Heart left ventricle (tissue), 16 donors: ENCODE results near the gene ACSL4. TPM values are rescaled to one million over a fixed set of nuclear protein-coding genes. Genes with fewer than 3 reads are reported as not detected.

Experiments
- ATAC-seq, 4 donors: fragments of 200-7000 bp; cut with Tn5 transposase; one replicate each; pipeline ENCODE4 v1.9.1; 2020 to 2022; ENCODE audit warnings: moderate library complexity in 4 of 4, mild to moderate bottlenecking in 3 of 4, moderate number of reproducible peaks in 1 of 4
- DNase-seq, 5 donors: peaks; one replicate each; pipeline ENCODE4 v3.0.0-alpha.2; 2020
- H3K27ac ChIP-seq, 12 donors: fragments of 200-600 bp; sonication (generic) in 4 of 12; one replicate each; pipeline versions ENCODE4 v1.5.0 to v1.8.0; 2016 to 2022; ENCODE audit warnings: mild to moderate bottlenecking in 2 of 12
- H3K27me3 ChIP-seq, 9 donors: fragments of 200-600 bp; sonication (generic) in 2 of 9; one replicate each; pipeline versions ENCODE4 v1.5.1 to v1.8.0; 2016 to 2022; ENCODE audit warnings: mild to moderate bottlenecking in 3 of 9
- H3K36me3 ChIP-seq, 9 donors: fragments of 200-600 bp; sonication (generic) in 2 of 9; one replicate each; pipeline versions ENCODE4 v1.5.0 to v1.8.0; 2018 to 2022; ENCODE audit warnings: mild to moderate bottlenecking in 2 of 9
- H3K4me1 ChIP-seq, 12 donors: fragments of 200-600 bp; sonication (generic) in 4 of 12; one replicate each; pipeline versions ENCODE4 v1.5.0 to v1.8.0; 2016 to 2022; ENCODE audit warnings: mild to moderate bottlenecking in 3 of 12
- H3K4me3 ChIP-seq, 12 donors: fragments of 200-600 bp; sonication (generic) in 4 of 12; one replicate each; pipeline versions ENCODE4 v1.5.0 to v1.8.0; 2017 to 2022; ENCODE audit warnings: mild to moderate bottlenecking in 9 of 12, moderate library complexity in 4 of 12
- H3K9me3 ChIP-seq, 12 donors: fragments of 200-600 bp; sonication (generic) in 4 of 12; one replicate each; pipeline versions ENCODE4 v1.5.0 to v1.8.0; 2016 to 2022; ENCODE audit warnings: mild to moderate bottlenecking in 1 of 12
- POLR2A ChIP-seq, 2 donors: fragments of 450-650 bp; IDR thresholded peaks; one replicate each; pipeline ENCODE4 v1.6.1; 2017; ENCODE audit warnings: antibody characterized with exemption in 2 of 2, mild to moderate bottlenecking in 2 of 2, moderate library complexity in 2 of 2
- WGBS, 4 donors: extraction: QIAGEN DNeasy Blood & Tissue Kit in 2 of 4; methylation state at CpG; one replicate each; pipeline versions ENCODE4 v1.1.5 to v1.1.7; 2013 to 2018; 5-methylcytosine and 5-hydroxymethylcytosine counted together
- intact Hi-C, 10 donors: fragments of 100-400 bp; cut with DNase I; formaldehyde crosslinking; loops; one replicate each; pipeline versions ENCODE4 v1.11.1 to v1.14.2; 2022
- polyA plus RNA-seq, 2 donors: library from polyadenylated mRNA; stranded (reverse); fragments of 200-250 nt; gene quantifications; one replicate each; pipeline ENCODE4 v1.2.3, GENCODE V29; 2013
- total RNA-seq, 9 donors: library from RNA; depleted of rRNA in 2 of 9; stranded (reverse); fragments of >200 nt in 2 of 9; fragmentation: NEBNext Ultra II Directional in 3 of 9; extraction: Animal tissue kit (Norgen Biotek cat#: 25700) in 3 of 9; gene quantifications; one replicate each; pipeline versions ENCODE4 v1.1.0 to v1.2.4, GENCODE V29; 2016 to 2023
- TF ChIP-seq, protein P1 (sequence below), 12 donors: fragments of 200-600 bp; sonication (generic) in 4 of 12; IDR thresholded peaks; one replicate each; pipeline versions ENCODE4 v1.5.0 to v1.8.0; 2018 to 2022; ENCODE audit warnings: antibody characterized with exemption in 12 of 12, mild to moderate bottlenecking in 5 of 12
- donor health status: ischemic (EF 13 %, LVEDD 7.1; RV severe dilation, severe dysfunction).
- donor health status: healthy with polysubstance abuse.
- donor health status: DM: no; HTN: yes; CAD: no.
- donor health status: DM: no; HTN: no; CAD: no.
- donor health status: ischemic (EF 25% LVEDD 6.9; RV normal size, moderate dysfunction).
- donor health status: ischemic (EF 25% LVEDD 5.7; RV mildly dilated, moderate dysfunction).
- donor health status: healthy.
- donor health status: DM: yes; HTN: yes; CAD: no.
- donor health status: ischemic (EF 35%, LVEDD 5.7; RV mildly dilated, moderate dysfunction).
- donor health status: nonischemic (EF 11% LVEDD 7.7; RV severe dilation, severe dysfunction).
- donor health status: DM: yes; HTN: yes; CAD: no.
- donor health status: PGD.
- donor health status: ischemic (EF 29% LVEDD 5.4; RV normal size, mild dysfunction).
- donor health status: nonischemic (EF 23%, LVEDD 6.1; RV moderate dilation, normal function).

The ACSL4 gene
- total and polyA plus RNA-seq, 11 donors = 11.7 to 68.7 (median 54.9) TPM

DNA sequence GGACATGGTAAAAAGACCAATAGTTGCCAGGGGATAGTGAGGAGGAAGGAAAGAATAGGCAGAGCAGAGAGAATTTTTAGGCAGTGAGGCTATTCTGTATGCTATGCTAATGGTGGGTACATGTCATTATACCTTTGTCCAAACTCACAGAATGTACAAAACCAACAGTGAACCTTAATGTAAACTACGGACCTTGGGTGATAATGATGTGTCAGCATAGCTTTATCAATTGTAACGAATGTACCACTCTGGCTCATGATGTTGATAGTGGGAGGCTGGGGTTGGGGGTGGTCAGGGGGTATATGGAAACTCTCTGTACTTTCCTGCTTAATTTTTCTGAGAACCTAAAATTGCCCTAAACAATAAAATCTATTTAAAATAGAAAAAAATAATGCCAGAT lies 37.7 kb upstream of the ACSL4 start:
- Histone ChIP-seq H3K27me3 (peaks cover 0 to 7% (median 0%) of the 10 kb centered on the region in 9 donors), H3K27ac (no peak overlapping the region), H3K9me3 (peaks cover 0 to 20% (median 0%) of the 10 kb centered on the region in 12 donors), H3K4me1 (no peaks in the 10 kb centered on the region), H3K4me3 (no peak overlapping the region), H3K36me3 (no peaks in the 10 kb centered on the region)
- no peak for ATAC-seq
- no peak for TF ChIP-seq POLR2A (IDR thresholded peaks at IDR 0.05)
- TF ChIP-seq, protein P1, sequence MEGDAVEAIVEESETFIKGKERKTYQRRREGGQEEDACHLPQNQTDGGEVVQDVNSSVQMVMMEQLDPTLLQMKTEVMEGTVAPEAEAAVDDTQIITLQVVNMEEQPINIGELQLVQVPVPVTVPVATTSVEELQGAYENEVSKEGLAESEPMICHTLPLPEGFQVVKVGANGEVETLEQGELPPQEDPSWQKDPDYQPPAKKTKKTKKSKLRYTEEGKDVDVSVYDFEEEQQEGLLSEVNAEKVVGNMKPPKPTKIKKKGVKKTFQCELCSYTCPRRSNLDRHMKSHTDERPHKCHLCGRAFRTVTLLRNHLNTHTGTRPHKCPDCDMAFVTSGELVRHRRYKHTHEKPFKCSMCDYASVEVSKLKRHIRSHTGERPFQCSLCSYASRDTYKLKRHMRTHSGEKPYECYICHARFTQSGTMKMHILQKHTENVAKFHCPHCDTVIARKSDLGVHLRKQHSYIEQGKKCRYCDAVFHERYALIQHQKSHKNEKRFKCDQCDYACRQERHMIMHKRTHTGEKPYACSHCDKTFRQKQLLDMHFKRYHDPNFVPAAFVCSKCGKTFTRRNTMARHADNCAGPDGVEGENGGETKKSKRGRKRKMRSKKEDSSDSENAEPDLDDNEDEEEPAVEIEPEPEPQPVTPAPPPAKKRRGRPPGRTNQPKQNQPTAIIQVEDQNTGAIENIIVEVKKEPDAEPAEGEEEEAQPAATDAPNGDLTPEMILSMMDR (IDR thresholded peaks at IDR 0.05) = no peak
- 68 to 69% (median 69%) methylated on average over 2 of the region's 2 CpGs for WGBS, 4 donors
- no peak for DNase-seq
- intact Hi-C loops = no loop called here

GRCh38 chrX:109760922-109761250 lies 27.8 kb upstream of the ACSL4 start:
- intact Hi-C loops = no loop called here
- Histone ChIP-seq H3K27me3 (peaks cover 0 to 19% (median 0%) of the 10 kb centered on the region in 9 donors), H3K4me1 (no peaks in the 10 kb centered on the region), H3K27ac (no peak overlapping the region), H3K9me3 (peaks cover 0 to 4% (median 0%) of the 10 kb centered on the region in 12 donors), H3K36me3 (no peaks in the 10 kb centered on the region), H3K4me3 (no peak overlapping the region)
- no peak for DNase-seq
- no peak for ATAC-seq
- 75 to 90% (median 80%) methylated on average over 2 of the region's 2 CpGs for WGBS, 4 donors
- TF ChIP-seq POLR2A (IDR thresholded peaks at IDR 0.05) = no peak
- TF ChIP-seq, protein P1 (IDR thresholded peaks at IDR 0.05) = no peak

GRCh38 chrX:109760209-109760921 lies 27.3 kb upstream of the ACSL4 start:
- no peak for DNase-seq
- ATAC-seq = no peak
- TF ChIP-seq POLR2A (IDR thresholded peaks at IDR 0.05) = no peak
- TF ChIP-seq, protein P1 (IDR thresholded peaks at IDR 0.05) = no peak
- Histone ChIP-seq H3K9me3 (peaks cover 0 to 9% (median 0%) of the 10 kb centered on the region in 12 donors), H3K36me3 (no peaks in the 10 kb centered on the region), H3K27ac (no peak overlapping the region), H3K27me3 (peaks cover 0 to 19% (median 0%) of the 10 kb centered on the region in 9 donors), H3K4me3 (no peak overlapping the region), H3K4me1 (no peaks in the 10 kb centered on the region)
- 53 to 62% (median 56%) methylated on average over 5 of the region's 5 CpGs for WGBS, 4 donors
- intact Hi-C loops = no loop called here

GRCh38 chrX:109753256-109753655 lies 20.2 kb upstream of the ACSL4 start:
- Histone ChIP-seq H3K9me3 (peaks cover 0 to 16% (median 0%) of the 10 kb centered on the region in 12 donors), H3K27me3 (peaks cover 0 to 4% (median 0%) of the 10 kb centered on the region in 9 donors), H3K27ac (no peak overlapping the region), H3K36me3 (no peaks in the 10 kb centered on the region), H3K4me1 (no peaks in the 10 kb centered on the region), H3K4me3 (no peak overlapping the region)
- TF ChIP-seq POLR2A (IDR thresholded peaks at IDR 0.05) = no peak
- TF ChIP-seq, protein P1 (IDR thresholded peaks at IDR 0.05) = no peak
- ATAC-seq (no peak), DNase-seq (no peak)
- intact Hi-C loops = no loop called here
- 89 to 98% (median 94%) methylated on average over 4 of the region's 4 CpGs for WGBS, 4 donors
